ENCODE measurements around the gene TSACC. TPM values are rescaled to one million over a fixed set of nuclear protein-coding genes. Genes with fewer than 3 reads are reported as not detected.

Gene TSACC
- total RNA-seq, 1 experiment from 2014 or later = 0.51 TPM

- H3K79me2 ChIP-seq (ENCODE audit: low read length) = no peaks in the 10 kb centered on the region
- H3K27me3 ChIP-seq (ENCODE audit: low read length) = no peaks in the 10 kb centered on the region
- H3K36me3 ChIP-seq (ENCODE audit: low read depth, low read length) = peaks cover 3% of the 10 kb centered on the region; the same call in 1 of the 2 replicates
- TF ChIP-seq EZH2 (IDR thresholded peaks at IDR 0.05; ENCODE audit: low read length, unreplicated experiment) (no peak), CTCF (conservative IDR thresholded peaks at IDR 0.05; ENCODE audit: low read depth, low read length) (no peak), EZH2phosphoT487 (IDR thresholded peaks at IDR 0.05; ENCODE audit: borderline replicate concordance, low read length) (no peak)
- DNase-seq (peak; percentile 69), ATAC-seq (no peak; the same call in 1 of the 2 replicates)
- peaks cover 10% of the 10 kb centered on the region for H3K4me1 ChIP-seq (ENCODE audit: insufficient read depth, low read length)
- BruUV-seq (replicated peaks) = no TSS peak
- no peak overlapping the region for H2AFZ ChIP-seq (ENCODE audit: low read length)
- intact Hi-C loops (cut with micrococcal nuclease) = no loop called here
- no peak overlapping the region for H3K27ac ChIP-seq (ENCODE audit: low read length)
- H3F3A ChIP-seq (ENCODE audit: low read length, unreplicated experiment) = no peaks in the 10 kb centered on the region
- no peak overlapping the region for H3K4me3 ChIP-seq (ENCODE audit: low read length)
- H3K9me2 ChIP-seq (replicated peaks; ENCODE audit: low read length) = no peaks in the 10 kb centered on the region
- POLR2A ChIA-PET (ENCODE audit: unreplicated experiment) = no interaction called here
- no peak overlapping the region for H3K4me2 ChIP-seq (ENCODE audit: low read length)
- no peak overlapping the region for H3K9ac ChIP-seq (ENCODE audit: low read length)
- H4K20me1 ChIP-seq (ENCODE audit: low read length) = no peaks in the 10 kb centered on the region
- peaks cover 5% of the 10 kb centered on the region; the same call in 1 of the 2 replicates for H3K9me3 ChIP-seq (ENCODE audit: low read length)
- CTCF ChIA-PET = interaction anchor here (0.8 kb wide), 1 partner anchor 51 kb away, joined by 3 read pairs; no protein-coding TSS in a partner anchor
Observed at GRCh38 chr1:156394835-156395461, 56.6 kb downstream of the TSACC start.

Other genes starting within 250 kb of the TSACC start
- 864 and 1,095 TPM in 2 replicates for gene LMNA, start 223.8 kb upstream of the TSACC start, total RNA-seq (2014; rRNA removed)
- gene SEMA4A, start 184.9 kb upstream of the TSACC start, total RNA-seq (2014; rRNA removed) = 5.8 and 13.1 TPM in 2 replicates
- gene SLC25A44, start 144.4 kb upstream of the TSACC start, total RNA-seq (2014; rRNA removed) = 28.1 and 33.1 TPM in 2 replicates
- 131 and 163 TPM in 2 replicates for gene PMF1, start 125.5 kb upstream of the TSACC start, total RNA-seq (2014; rRNA removed)
- 0.35 and 2.5 TPM in 2 replicates for gene BGLAP, start 96.3 kb upstream of the TSACC start, total RNA-seq (2014; rRNA removed)
- 6.6 and 7.2 TPM in 2 replicates for gene PAQR6, start 90.5 kb upstream of the TSACC start, total RNA-seq (2014; rRNA removed)
- gene SMG5, start 55.7 kb upstream of the TSACC start, total RNA-seq (2014; rRNA removed) = 126 and 130 TPM in 2 replicates
- gene TMEM79, start 54.2 kb upstream of the TSACC start, total RNA-seq (2014; rRNA removed) = 8.1 and 11.2 TPM in 2 replicates
- 49.8 and 52.2 TPM in 2 replicates for gene GLMP, start 42.8 kb upstream of the TSACC start, total RNA-seq (2014; rRNA removed)
- gene VHLL, start 39.2 kb upstream of the TSACC start, total RNA-seq (2014; rRNA removed) = 1.1 TPM in 1 of 2 replicates, not detected in the other
- 666 and 692 TPM in 2 replicates for gene CCT3, start 234 bp upstream of the TSACC start, total RNA-seq (2014; rRNA removed)
- 0.26 TPM in 1 of 2 replicates, not detected in the other for gene RHBG, start 30.7 kb downstream of the TSACC start, total RNA-seq (2014; rRNA removed)
- gene MEF2D, start 162.2 kb downstream of the TSACC start, total RNA-seq (2014; rRNA removed) = 17.3 and 27.4 TPM in 2 replicates
- 54.3 and 77.3 TPM in 2 replicates for gene IQGAP3, start 234.0 kb downstream of the TSACC start, total RNA-seq (2014; rRNA removed)
- gene TTC24, start 241.2 kb downstream of the TSACC start, total RNA-seq (2014; rRNA removed) = not detected in 2 replicates